DND-41 (cell line): ENCODE data around the gene ATP6V0A1.

Experiments used
- ATAC-seq: fragments of 200-7000 bp; cut with Tn5 transposase; 3 replicates; pipeline ENCODE4 v1.9.1; 2021; ENCODE audit warnings: low read depth; ENCODE audit not compliant: insufficient read depth
- DNase-seq: peaks from one replicate; pipeline ENCODE4 v3.0.0-alpha.2; 2020
- H2AFZ ChIP-seq: 2 replicates; pipeline ENCODE4 v1.6.0; 2012; ENCODE audit warnings: low read depth, low read length
- H3K27ac ChIP-seq: 2 replicates; pipeline ENCODE4 v1.5.1; 2012; ENCODE audit warnings: low read length, inconsistent platforms
- H3K27me3 ChIP-seq: fragments of 200-600 bp; sonication (generic); 2 replicates; pipeline ENCODE4 v1.6.0; 2012; ENCODE audit warnings: low read length, mild to moderate bottlenecking, inconsistent platforms; ENCODE audit not compliant: insufficient read depth, poor library complexity
- H3K36me3 ChIP-seq: 2 replicates; pipeline ENCODE4 v1.5.1; 2012; ENCODE audit warnings: low read length, inconsistent platforms; ENCODE audit not compliant: insufficient read depth
- H3K4me1 ChIP-seq: 2 replicates; pipeline ENCODE4 v1.5.1; 2012; ENCODE audit warnings: mild to moderate bottlenecking, low read length; ENCODE audit not compliant: insufficient read depth
- H3K4me2 ChIP-seq: 2 replicates; pipeline ENCODE4 v1.6.0; 2012; ENCODE audit warnings: mild to moderate bottlenecking, moderate library complexity, low read length, inconsistent platforms; ENCODE audit not compliant: insufficient read depth
- H3K4me3 ChIP-seq, 2 experiments: fragments of 200-600 bp in 1 of 2; shearing (Covaris generic) in 1 of 2; 2 replicates each; pipeline ENCODE4 v1.5.1; 2012 to 2016; ENCODE audit warnings: inconsistent platforms in 2 of 2, low read length in 2 of 2, mild to moderate bottlenecking in 2 of 2, low read depth in 1 of 2, moderate library complexity in 1 of 2
- H3K79me2 ChIP-seq: 2 replicates; pipeline ENCODE4 v1.6.0; 2012; ENCODE audit warnings: low read length, inconsistent platforms; ENCODE audit not compliant: insufficient read depth
- H3K9ac ChIP-seq: 2 replicates; pipeline ENCODE4 v1.6.0; 2012; ENCODE audit warnings: low read depth, mild to moderate bottlenecking, inconsistent platforms, low read length, moderate library complexity
- H3K9me3 ChIP-seq: 2 replicates; pipeline ENCODE4 v1.5.1; 2012; ENCODE audit warnings: low read length, moderate library complexity, mild to moderate bottlenecking, inconsistent platforms; ENCODE audit not compliant: insufficient read depth, severe bottlenecking
- H4K20me1 ChIP-seq: 2 replicates; pipeline ENCODE4 v1.6.0; 2012; ENCODE audit warnings: low read length; ENCODE audit not compliant: insufficient read depth
- CTCF ChIP-seq: IDR thresholded peaks from 2 replicates; pipeline ENCODE4 v1.5.1; 2012; ENCODE audit warnings: borderline replicate concordance, low read length, moderate library complexity, mild to moderate bottlenecking; ENCODE audit not compliant: poor library complexity, severe bottlenecking; ENCODE audit errors: extremely low read depth
- EZH2 ChIP-seq: IDR thresholded peaks from 3 replicates; pipeline ENCODE4 v1.6.1; 2012; ENCODE audit warnings: borderline replicate concordance, low read depth, mild to moderate bottlenecking, moderate library complexity, low read length, inconsistent platforms; ENCODE audit not compliant: severe bottlenecking

ATP6V0A1 gene

GRCh38 chr17:42521036-42521435 is 62.4 kb downstream of the ATP6V0A1 start:
- H3K36me3 ChIP-seq, result no peaks in the 10 kb centered on the region
- no peak for DNase-seq
- H3K4me1 ChIP-seq, result peaks cover 3% of the 10 kb centered on the region; the same call in 1 of the 2 replicates
- no peak overlapping the region for H3K9ac ChIP-seq
- H3K79me2 ChIP-seq, result no peaks in the 10 kb centered on the region
- H4K20me1 ChIP-seq, result no peaks in the 10 kb centered on the region
- no peak overlapping the region for H3K27ac ChIP-seq
- H2AFZ ChIP-seq, result no peak overlapping the region
- TF ChIP-seq EZH2 (no peak), CTCF (no peak)
- no peak for ATAC-seq
- H3K9me3 ChIP-seq, result no peaks in the 10 kb centered on the region
- no peaks in the 10 kb centered on the region for H3K27me3 ChIP-seq
- H3K4me3 ChIP-seq, result no peak overlapping the region
- no peak overlapping the region for H3K4me2 ChIP-seq

GRCh38 chr17:42521666-42522262 is 63.1 kb downstream of the ATP6V0A1 start:
- Histone ChIP-seq H3K36me3 (no peaks in the 10 kb centered on the region), H3K4me1 (peaks cover 3% of the 10 kb centered on the region; the same call in 1 of the 2 replicates), H3K79me2 (no peaks in the 10 kb centered on the region), H3K9ac (no peak overlapping the region), H3K27me3 (no peaks in the 10 kb centered on the region), H3K4me2 (no peak overlapping the region), H4K20me1 (no peaks in the 10 kb centered on the region), H2AFZ (no peak overlapping the region), H3K9me3 (no peaks in the 10 kb centered on the region), H3K4me3 (no peak overlapping the region), H3K27ac (no peak overlapping the region)
- TF ChIP-seq EZH2 (no peak), CTCF (no peak)
- no peak for ATAC-seq
- DNase-seq, result no peak

- Histone ChIP-seq H3K27ac (no peak overlapping the region), H3K4me1 (peaks cover 1% of the 10 kb centered on the region; the same call in 1 of the 2 replicates), H3K4me2 (no peak overlapping the region), H3K9me3 (no peaks in the 10 kb centered on the region), H3K79me2 (no peaks in the 10 kb centered on the region), H3K27me3 (no peaks in the 10 kb centered on the region), H3K9ac (no peak overlapping the region), H2AFZ (no peak overlapping the region), H3K4me3 (no peak overlapping the region), H4K20me1 (no peaks in the 10 kb centered on the region), H3K36me3 (no peaks in the 10 kb centered on the region)
- DNase-seq (no peak), ATAC-seq (no peak)
- TF ChIP-seq EZH2 (no peak), CTCF (no peak)
These were observed 63.6 kb downstream of the ATP6V0A1 start for GRCh38 chr17:42522263-42522790.
